RWPE1 (cell line): ENCODE data around the gene SLC26A6.

Experiments
- CTCF ChIA-PET: fragments of 350-600 bp; sonication (Branson Sonifier 250); formaldehyde crosslinking; extraction: SDS; loops from one replicate; lab custom pipeline; 2021; lab: Yijun Ruan, JAX
- POLR2A ChIA-PET: fragments of 400-600 bp; formaldehyde crosslinking; extraction: SDS; loops from one replicate; lab custom pipeline; 2020; ENCODE audit warnings: antibody characterized with exemption; ENCODE audit not compliant: low non-redundant PET; lab: Yijun Ruan, JAX
- DNase-seq: peaks from one replicate; pipeline ENCODE4 v3.0.0; 2012; ENCODE audit warnings: low spot score
- H3K27ac ChIP-seq: fragments of 450-650 bp; 2 replicates; pipeline ENCODE4 v1.5.1; 2017
- CTCF ChIP-seq: fragments of 450-650 bp; conservative IDR thresholded peaks from 2 replicates; pipeline ENCODE4 v1.5.1; 2017; ENCODE audit warnings: low read depth, mild to moderate bottlenecking

SLC26A6 gene

GRCh38 chr3:48597408-48597800 lies 37.9 kb downstream of the SLC26A6 start:
- CTCF ChIA-PET, result no interaction called here
- POLR2A ChIA-PET, result no interaction called here
- DNase-seq, result no peak
- H3K27ac ChIP-seq, result peak overlapping the region; percentile 100
- no peak for TF ChIP-seq CTCF

DNA sequence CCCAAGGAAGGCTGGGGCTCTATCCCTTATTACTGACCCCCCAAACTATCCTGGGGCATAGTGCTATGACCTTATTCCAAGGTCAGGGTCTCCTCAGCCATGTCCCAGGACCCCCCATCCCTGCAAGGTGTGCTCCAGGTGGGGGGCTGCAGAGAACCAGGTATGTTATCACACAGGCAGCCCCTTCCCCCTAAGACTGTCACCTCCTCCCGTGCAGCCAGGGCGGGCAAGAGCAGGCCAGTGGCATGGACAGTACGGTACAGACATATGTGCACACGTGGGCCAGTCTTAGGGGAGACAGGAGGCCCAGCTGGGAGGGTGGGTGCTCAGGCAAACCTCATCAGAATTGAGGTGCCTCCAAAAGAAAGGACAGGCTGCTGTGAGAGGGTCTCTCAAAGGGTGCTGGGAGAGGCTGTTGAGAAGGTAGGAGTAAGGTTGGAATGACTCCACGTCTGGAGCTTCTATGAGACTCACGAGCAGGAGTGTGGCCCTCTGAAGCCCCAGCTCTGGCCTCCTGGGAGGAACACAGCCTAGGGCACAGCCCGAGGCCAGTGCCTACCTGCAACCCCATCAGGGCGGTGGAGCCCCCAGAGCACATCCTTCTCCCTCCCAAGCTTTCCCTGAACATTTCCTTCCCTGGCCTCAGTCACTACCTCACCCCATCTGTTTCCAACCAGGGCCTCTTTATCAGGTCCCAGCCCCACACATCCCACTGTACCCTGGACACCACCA lies 38.4 kb downstream of the SLC26A6 start:
- POLR2A ChIA-PET, result no interaction called here
- H3K27ac ChIP-seq, result peak overlapping the region; percentile 100
- DNase-seq, result no peak
- TF ChIP-seq CTCF, result no peak
- CTCF ChIA-PET, result no interaction called here

DNA sequence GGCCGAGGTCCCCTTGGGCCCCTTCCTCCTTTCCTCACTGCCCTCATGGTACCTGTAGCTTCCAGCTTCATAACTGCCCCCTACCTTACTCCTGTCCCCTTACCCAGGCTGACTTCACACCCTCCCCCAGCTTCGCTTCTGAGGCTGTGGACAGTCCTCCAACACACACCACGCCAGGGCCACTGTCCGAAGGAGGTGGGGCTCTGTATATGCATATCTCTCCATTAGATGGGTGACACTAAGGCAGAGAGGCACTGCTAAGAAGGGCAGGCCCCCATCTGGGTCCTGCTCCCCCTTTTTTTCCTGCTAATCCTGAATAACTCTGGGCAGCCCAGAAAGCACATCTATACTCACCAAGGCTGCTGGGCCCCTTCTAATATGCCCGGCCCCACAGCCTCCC lies 39.1 kb downstream of the SLC26A6 start:
- ChIA-PET CTCF (no interaction called here), POLR2A (no interaction called here)
- TF ChIP-seq CTCF, result no peak
- no peak for DNase-seq
- peak overlapping the region; percentile 100 for H3K27ac ChIP-seq

DNA sequence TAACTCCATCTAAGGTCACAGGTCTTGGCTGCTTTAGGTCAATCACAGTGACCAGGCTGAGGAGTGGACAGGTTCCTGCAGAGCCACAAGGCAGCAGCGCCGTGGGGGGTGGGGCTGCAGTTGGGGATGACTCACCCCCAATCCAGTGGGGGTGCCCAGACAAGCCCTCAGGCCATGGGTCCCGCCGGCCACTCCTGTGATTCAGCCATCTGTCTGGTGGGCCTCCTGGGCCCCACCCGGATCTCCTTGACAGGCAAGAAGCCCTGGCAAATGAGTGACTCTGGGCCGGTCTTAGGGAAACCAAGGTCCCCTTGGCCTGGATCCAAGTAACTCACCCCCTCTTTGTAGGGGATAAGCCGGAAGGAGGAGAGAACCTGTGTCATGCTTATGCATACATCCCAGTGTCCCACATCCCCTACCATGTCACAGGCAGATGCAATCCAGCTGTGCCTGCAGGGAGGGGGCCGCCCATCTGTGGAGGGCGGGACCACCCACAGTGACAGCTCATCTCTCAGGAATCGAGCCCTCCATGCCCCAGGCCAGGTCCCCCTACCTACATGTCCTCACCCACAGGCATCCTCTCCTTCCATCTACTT lies 39.6 kb downstream of the SLC26A6 start:
- DNase-seq, result peak; percentile 96
- TF ChIP-seq CTCF, result no peak
- H3K27ac ChIP-seq, result peak overlapping the region; percentile 100
- POLR2A ChIA-PET, result no interaction called here
- CTCF ChIA-PET, result no interaction called here

DNA sequence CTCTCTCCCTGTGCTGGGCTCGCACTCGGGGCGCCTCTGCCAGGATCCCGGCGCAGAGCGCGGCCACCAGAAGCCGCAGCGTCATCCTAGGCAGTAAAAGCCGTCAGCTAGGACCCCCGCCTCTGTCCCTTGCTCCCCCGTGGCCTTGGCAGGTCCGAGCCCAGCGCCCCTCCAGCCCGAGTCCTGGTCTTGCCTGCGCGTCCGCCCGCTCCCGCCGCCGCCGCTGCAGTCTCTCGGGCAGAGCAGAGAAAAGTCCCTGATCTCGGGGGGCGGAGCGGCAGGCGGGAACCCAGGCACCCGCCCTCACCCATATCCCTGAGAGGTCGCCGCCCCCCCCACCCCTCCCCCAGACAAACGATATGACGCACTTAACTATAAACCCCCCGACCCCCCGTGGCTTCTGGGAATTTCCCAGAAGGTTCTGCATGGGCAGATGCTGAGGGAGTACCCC lies 40.2 kb downstream of the SLC26A6 start, which contains the start of gene COL7A1:
COL7A1 (minus strand) TSS at position 255 of the 451 bp plus-strand sequence; CDS start at position 85, 170 bp downstream.
- no peak for TF ChIP-seq CTCF
- ChIA-PET POLR2A (no interaction called here), CTCF (no interaction called here)
- DNase-seq, result peak; percentile 83
- H3K27ac ChIP-seq, result peak within 1 kb of the TSS; percentile 100

DNA sequence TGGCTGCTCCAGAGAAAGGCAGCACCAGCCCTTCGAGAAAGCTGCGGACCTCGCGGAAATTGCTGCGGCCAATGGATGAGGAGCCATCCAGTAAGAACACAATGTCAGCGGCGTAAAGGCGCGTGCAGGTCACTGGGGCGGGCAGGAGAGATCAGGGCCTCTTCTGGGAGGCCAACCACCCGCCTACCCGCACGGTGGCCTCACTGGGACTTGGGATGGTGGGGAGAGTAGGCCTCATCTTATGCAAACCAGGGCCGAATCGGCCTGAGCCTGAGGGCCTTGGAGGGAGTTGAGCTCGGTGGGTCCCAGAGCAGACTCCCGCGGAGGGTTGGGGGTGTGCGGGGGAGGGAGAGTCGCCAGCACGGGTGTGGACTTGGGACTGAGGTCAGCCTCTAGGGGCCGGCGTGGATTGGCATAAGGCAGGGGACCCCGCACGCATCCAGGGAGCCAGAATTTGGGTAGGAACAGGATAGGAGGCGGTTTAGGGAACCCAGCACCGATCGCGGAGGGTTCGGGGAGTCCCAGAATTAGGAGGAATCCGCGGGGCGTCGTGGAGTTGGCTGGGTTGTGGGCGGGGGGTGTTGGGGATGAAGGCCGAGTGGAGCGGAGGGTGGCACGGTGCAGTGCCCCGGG lies 40.7 kb downstream of the SLC26A6 start:
- H3K27ac ChIP-seq, result peak overlapping the region; percentile 100
- no peak for DNase-seq
- TF ChIP-seq CTCF, result no peak
- CTCF ChIA-PET, result no interaction called here
- POLR2A ChIA-PET, result no interaction called here
